Measurements from ENCODE around the gene POLR3H.

The POLR3H gene

GRCh38 chr22:41523464-41524221 is 20.6 kb downstream of the POLR3H start:
- Histone ChIP-seq H3K27me3 (no peaks in the 10 kb centered on the region), H3K4me3 (no peak overlapping the region), H3K36me3 (peaks cover 76 to 100% (median 89%) of the 10 kb centered on the region in 11 experiments), H3K9me3 (replicated peaks in 1 of 11) (no peaks in the 10 kb centered on the region), H3K4me2 (peak overlapping the region in 6 of 11 experiments; percentile 47 to 66 (median 60); a peak in 2 of 22 replicates), H3K4me1 (peaks cover 20 to 44% (median 32%) of the 10 kb centered on the region in 10 experiments), H3K27ac (peak overlapping the region in 3 of 11 experiments; percentile 0 to 18 (median 17); a peak in 2 of 22 replicates), H3K9ac (peak overlapping the region in 7 of 11 experiments; percentile 8 to 65 (median 34); a peak in 7 of 22 replicates), H4K20me1 (peaks cover 39 to 85% (median 59%) of the 10 kb centered on the region in 11 experiments; a peak in 21 of 22 replicates)
- TF ChIP-seq Cebpa-rat (IDR thresholded peaks at IDR 0.05) = no peak

GRCh38 chr22:41522813-41523212 is 21.5 kb downstream of the POLR3H start:
- peaks cover 76 to 100% (median 89%) of the 10 kb centered on the region in 11 experiments for H3K36me3 ChIP-seq
- H3K4me3 ChIP-seq = no peak overlapping the region
- H3K9ac ChIP-seq = peak overlapping the region in 3 of 11 experiments; percentile 21 to 65 (median 55); a peak in 3 of 22 replicates
- no peaks in the 10 kb centered on the region for H3K9me3 ChIP-seq (replicated peaks in 1 of 11)
- no peak overlapping the region for H3K27ac ChIP-seq
- peaks cover 17 to 35% (median 25%) of the 10 kb centered on the region in 10 experiments for H3K4me1 ChIP-seq
- H4K20me1 ChIP-seq = peaks cover 31 to 82% (median 57%) of the 10 kb centered on the region in 11 experiments; a peak in 21 of 22 replicates
- no peaks in the 10 kb centered on the region for H3K27me3 ChIP-seq
- TF ChIP-seq Cebpa-rat (IDR thresholded peaks at IDR 0.05) = no peak
- H3K4me2 ChIP-seq = no peak overlapping the region

- H3K36me3 ChIP-seq = peaks cover 75 to 100% (median 87%) of the 10 kb centered on the region in 11 experiments
- no peak for TF ChIP-seq Cebpa-rat (IDR thresholded peaks at IDR 0.05)
- no peaks in the 10 kb centered on the region for H3K27me3 ChIP-seq
These were observed 23.1 kb downstream of the POLR3H start for GRCh38 chr22:41521126-41521525.

GRCh38 chr22:41518048-41518347 is 26.3 kb downstream of the POLR3H start:
- Histone ChIP-seq H3K9me3 (replicated peaks in 1 of 11) (no peaks in the 10 kb centered on the region), H3K36me3 (peaks cover 79 to 100% (median 89%) of the 10 kb centered on the region in 11 experiments), H3K4me2 (no peak overlapping the region), H3K9ac (0 out of 22 replicates have a peak overlapping the region, but pooled peaks of 1 of the 11 experiments have one; percentile 8), H3K27me3 (no peaks in the 10 kb centered on the region), H3K27ac (no peak overlapping the region), H4K20me1 (peaks cover 0 to 82% (median 35%) of the 10 kb centered on the region in 11 experiments; a peak in 17 of 22 replicates), H3K4me1 (no peaks in the 10 kb centered on the region), H3K4me3 (no peak overlapping the region)
- TF ChIP-seq Cebpa-rat (IDR thresholded peaks at IDR 0.05) = no peak

More at GRCh38 chr22:41521126-41521525, 23.1 kb downstream of the POLR3H start:
- Histone ChIP-seq H3K9ac (no peak overlapping the region), H3K4me2 (no peak overlapping the region), H3K27ac (no peak overlapping the region), H4K20me1 (peaks cover 15 to 82% (median 49%) of the 10 kb centered on the region in 11 experiments; a peak in 21 of 22 replicates), H3K4me1 (peaks cover 15 to 28% (median 20%) of the 10 kb centered on the region in 10 experiments), H3K9me3 (replicated peaks in 1 of 11) (no peaks in the 10 kb centered on the region), H3K4me3 (no peak overlapping the region)

GRCh38 chr22:41517172-41518047 is 26.9 kb downstream of the POLR3H start:
- Histone ChIP-seq H4K20me1 (peaks cover 0 to 82% (median 37%) of the 10 kb centered on the region in 11 experiments; a peak in 17 of 22 replicates), H3K4me1 (no peaks in the 10 kb centered on the region), H3K9ac (0 out of 22 replicates have a peak overlapping the region, but pooled peaks of 1 of the 11 experiments have one; percentile 8), H3K4me3 (no peak overlapping the region), H3K36me3 (peaks cover 80 to 100% (median 89%) of the 10 kb centered on the region in 11 experiments), H3K9me3 (replicated peaks in 1 of 11) (no peaks in the 10 kb centered on the region), H3K27ac (no peak overlapping the region), H3K27me3 (no peaks in the 10 kb centered on the region), H3K4me2 (no peak overlapping the region)
- no peak for TF ChIP-seq Cebpa-rat (IDR thresholded peaks at IDR 0.05)

- Histone ChIP-seq H3K4me2 (no peak overlapping the region), H4K20me1 (peaks cover 0 to 85% (median 37%) of the 10 kb centered on the region in 11 experiments; a peak in 16 of 22 replicates), H3K4me1 (no peaks in the 10 kb centered on the region), H3K27ac (no peak overlapping the region), H3K4me3 (no peak overlapping the region), H3K36me3 (peaks cover 87 to 100% (median 94%) of the 10 kb centered on the region in 11 experiments), H3K9me3 (replicated peaks in 1 of 11) (no peaks in the 10 kb centered on the region), H3K9ac (no peak overlapping the region), H3K27me3 (no peaks in the 10 kb centered on the region)
- TF ChIP-seq Cebpa-rat (IDR thresholded peaks at IDR 0.05) = no peak
These were observed 27.8 kb downstream of the POLR3H start for GRCh38 chr22:41516462-41516861.

- Histone ChIP-seq H3K27ac (no peak overlapping the region), H3K36me3 (peaks cover 95 to 100% (median 98%) of the 10 kb centered on the region in 11 experiments), H3K4me2 (no peak overlapping the region)
These were observed 30.9 kb downstream of the POLR3H start for GRCh38 chr22:41513391-41513790.

GRCh38 chr22:41512421-41513194 is 31.7 kb downstream of the POLR3H start:
- Histone ChIP-seq H3K36me3 (peaks cover 95 to 100% (median 99%) of the 10 kb centered on the region in 11 experiments), H3K27me3 (no peaks in the 10 kb centered on the region), H4K20me1 (peaks cover 4 to 99% (median 59%) of the 10 kb centered on the region in 11 experiments; a peak in 19 of 22 replicates), H3K4me3 (no peak overlapping the region), H3K4me1 (peaks cover 0 to 3% (median 0%) of the 10 kb centered on the region in 10 experiments; a peak in 2 of 20 replicates), H3K4me2 (no peak overlapping the region), H3K27ac (no peak overlapping the region), H3K9ac (no peak overlapping the region), H3K9me3 (replicated peaks in 1 of 11) (no peaks in the 10 kb centered on the region)
- TF ChIP-seq Cebpa-rat (IDR thresholded peaks at IDR 0.05) = no peak

More at GRCh38 chr22:41513391-41513790, 30.9 kb downstream of the POLR3H start:
- Histone ChIP-seq H3K27me3 (no peaks in the 10 kb centered on the region), H3K4me3 (no peak overlapping the region), H4K20me1 (peaks cover 3 to 98% (median 57%) of the 10 kb centered on the region in 11 experiments; a peak in 17 of 22 replicates), H3K9me3 (replicated peaks in 1 of 11) (no peaks in the 10 kb centered on the region), H3K9ac (no peak overlapping the region), H3K4me1 (no peaks in the 10 kb centered on the region)
- TF ChIP-seq Cebpa-rat (IDR thresholded peaks at IDR 0.05) = no peak
